GM23248 (cell line): ENCODE measurements around the gene RAB3C.

Experiments
- EZH2 ChIP-seq: fragments of 200-600 bp; sonication (generic); IDR thresholded peaks from 2 replicates; pipeline ENCODE4 v1.6.1; 2018; ENCODE audit warnings: antibody characterized with exemption, mild to moderate bottlenecking; ENCODE audit not compliant: insufficient read depth, poor library complexity, severe bottlenecking
- EZH2phosphoT487 ChIP-seq: fragments of 200-600 bp; sonication (generic); IDR thresholded peaks from 2 replicates; pipeline ENCODE4 v1.6.1; 2018; ENCODE audit warnings: antibody characterized with exemption, moderate library complexity, mild to moderate bottlenecking, low read depth; ENCODE audit not compliant: insufficient read depth

- TF ChIP-seq EZH2 (no peak), EZH2phosphoT487 (no peak)
Observed at GRCh38 chr5:58736214-58736613, 153.3 kb downstream of the RAB3C start.
